Activated CD4-positive, alpha-beta memory T cell treated with anti-CD3 and anti-CD28 coated beads for 36 hours (primary cell): ENCODE measurements around the gene DAP. TPM values are rescaled to one million over a fixed set of nuclear protein-coding genes. Genes with fewer than 3 reads are reported as not detected.

Experiments used
- total RNA-seq, 2 experiments: library from RNA; stranded (reverse); gene quantifications; one replicate each; pipeline ENCODE4 v1.2.3, GENCODE V29; 2021

The DAP gene
- total RNA-seq, 2 experiments from 2014 or later = 39.0 to 39.7 TPM

Other genes with a start within 250 kb of the DAP start
- 1 to 10 TPM; 9.9 to 10.0 TPM for gene ANKRD33B, start 197.2 kb downstream of the DAP start, total RNA-seq